IMR-90 (cell line): ENCODE measurements around the gene WNT4. TPM values are rescaled to one million over a fixed set of nuclear protein-coding genes. Genes with fewer than 3 reads are reported as not detected.

Experiments used
- ATAC-seq: fragments of 200-7000 bp; cut with Tn5 transposase; 2 replicates; pipeline ENCODE4 v1.9.1; 2020; ENCODE audit warnings: low read depth, mild to moderate bottlenecking, moderate library complexity
- BruUV-seq: library from RNA; stranded (reverse); fragments of 400-500 nt; replicated peaks from 2 replicates; lab custom pipeline; 2021; lab: Mats Ljungman, UMichigan
- CTCF ChIA-PET: fragments of 300-600 bp; formaldehyde crosslinking; extraction: SDS; loops from one replicate; lab custom pipeline; 2021; ENCODE audit warnings: antibody characterized with exemption; lab: Yijun Ruan, JAX
- POLR2A ChIA-PET: fragments of 300-600 bp; sonication (Branson Sonifier 250); formaldehyde crosslinking; loops from one replicate; lab custom pipeline; 2022; ENCODE audit warnings: antibody characterized with exemption; ENCODE audit not compliant: unreplicated experiment; lab: Charles Lee
- DNase-seq: peaks from one replicate; pipeline ENCODE4 v3.0.0; 2013
- H2AFZ ChIP-seq: replicated peaks from 2 replicates; pipeline ENCODE3; 2013; ENCODE audit warnings: low read length, mild to moderate bottlenecking; ENCODE audit not compliant: poor library complexity
- H2AK5ac ChIP-seq: 2 replicates; pipeline ENCODE4 v1.6.1; 2013; ENCODE audit warnings: low read depth, low read length, inconsistent platforms
- H2AK9ac ChIP-seq: replicated peaks from 2 replicates; pipeline ENCODE3; 2013; ENCODE audit warnings: mild to moderate bottlenecking, low read depth, low read length, moderate library complexity; ENCODE audit not compliant: poor library complexity
- H2BK120ac ChIP-seq: 2 replicates; pipeline ENCODE4 v1.6.1; 2013; ENCODE audit warnings: low read depth, low read length, inconsistent platforms
- H2BK15ac ChIP-seq: 3 replicates; pipeline ENCODE4 v1.6.1; 2013; ENCODE audit warnings: low read depth, low read length, inconsistent platforms
- H2BK20ac ChIP-seq: 2 replicates; pipeline ENCODE4 v1.6.1; 2013; ENCODE audit warnings: low read depth, mild to moderate bottlenecking, inconsistent platforms, low read length, moderate library complexity
- H2BK5ac ChIP-seq: 2 replicates; pipeline ENCODE4 v1.6.1; 2013; ENCODE audit warnings: mild to moderate bottlenecking, low read depth, low read length, inconsistent platforms; ENCODE audit not compliant: poor library complexity, severe bottlenecking
- H3K14ac ChIP-seq: replicated peaks from 2 replicates; pipeline ENCODE4 v1.6.1; 2013; ENCODE audit warnings: low read depth, low read length, inconsistent platforms
- H3K18ac ChIP-seq: 2 replicates; pipeline ENCODE4 v1.6.1; 2013; ENCODE audit warnings: low read depth, low read length, control low read depth
- H3K23ac ChIP-seq: 2 replicates; pipeline ENCODE4 v1.6.1; 2013; ENCODE audit warnings: low read depth, low read length, inconsistent platforms
- H3K27ac ChIP-seq: 2 replicates; pipeline ENCODE4 v1.5.1; 2013; ENCODE audit warnings: mild to moderate bottlenecking, control low read depth, low read length; ENCODE audit not compliant: insufficient read depth
- H3K27me3 ChIP-seq: 2 replicates; pipeline ENCODE4 v1.6.1; 2013; ENCODE audit warnings: low read length; ENCODE audit not compliant: control insufficient read depth, insufficient read depth
- H3K36me3 ChIP-seq: 2 replicates; pipeline ENCODE4 v1.6.1; 2013; ENCODE audit warnings: low read length, mixed read lengths; ENCODE audit not compliant: control insufficient read depth, insufficient read depth
- H3K4ac ChIP-seq: 2 replicates; pipeline ENCODE4 v1.6.1; 2013; ENCODE audit warnings: low read depth, low read length, inconsistent platforms
- H3K4me1 ChIP-seq: 2 replicates; pipeline ENCODE4 v1.6.1; 2013; ENCODE audit warnings: low read length, mixed read lengths; ENCODE audit not compliant: control insufficient read depth, insufficient read depth
- H3K4me2 ChIP-seq: 2 replicates; pipeline ENCODE4 v1.6.1; 2013; ENCODE audit warnings: low read depth, mild to moderate bottlenecking, control low read depth, low read length, moderate library complexity
- H3K4me3 ChIP-seq: 2 replicates; pipeline ENCODE4 v1.5.1; 2013; ENCODE audit warnings: low read depth, mild to moderate bottlenecking, control low read depth, low read length, moderate library complexity; ENCODE audit not compliant: insufficient read depth
- H3K56ac ChIP-seq: 2 replicates; pipeline ENCODE4 v1.6.1; 2013; ENCODE audit warnings: low read length, inconsistent platforms; ENCODE audit not compliant: insufficient read depth; ENCODE audit errors: extremely low read depth
- H3K79me1 ChIP-seq, 2 experiments: 2 replicates each; pipeline ENCODE4 v1.6.1; 2013; ENCODE audit warnings: low read length in 2 of 2, inconsistent platforms in 1 of 2, low read depth in 1 of 2
- H3K9ac ChIP-seq: 2 replicates; pipeline ENCODE4 v1.6.1; 2013; ENCODE audit warnings: low read depth, low read length, control low read depth
- H3K9me1 ChIP-seq: 2 replicates; pipeline ENCODE4 v1.6.1; 2013; ENCODE audit warnings: low read length, inconsistent platforms; ENCODE audit not compliant: insufficient read depth
- H3K9me3 ChIP-seq: 2 replicates; pipeline ENCODE4 v1.6.1; 2013; ENCODE audit warnings: low read length; ENCODE audit not compliant: control insufficient read depth, insufficient read depth
- H4K20me1 ChIP-seq: 2 replicates; pipeline ENCODE4 v1.6.1; 2013; ENCODE audit warnings: low read length, inconsistent platforms; ENCODE audit not compliant: insufficient read depth
- H4K5ac ChIP-seq: 2 replicates; pipeline ENCODE4 v1.6.1; 2013; ENCODE audit warnings: mild to moderate bottlenecking, low read depth, low read length, control low read depth
- H4K8ac ChIP-seq, 2 experiments: 2 replicates each; pipeline ENCODE4 v1.6.1; 2013; ENCODE audit warnings: low read depth in 2 of 2, low read length in 2 of 2, control low read depth in 1 of 2, inconsistent platforms in 1 of 2
- H4K91ac ChIP-seq: 2 replicates; pipeline ENCODE4 v1.6.1; 2013; ENCODE audit warnings: low read depth, low read length, inconsistent platforms; ENCODE audit not compliant: insufficient read depth
- BHLHE40 ChIP-seq: fragments of 150-350 bp; IDR thresholded peaks from 2 replicates; pipeline ENCODE4 v1.6.1; 2016; ENCODE audit warnings: mild to moderate bottlenecking, low read depth, low read length
- CHD1 ChIP-seq: IDR thresholded peaks from 2 replicates; pipeline ENCODE4 v1.6.1; 2012; ENCODE audit warnings: low read depth, low read length, improper control_type of control experiment
- MAFK ChIP-seq: IDR thresholded peaks from 2 replicates; pipeline ENCODE4 v1.6.1; 2012; ENCODE audit warnings: low read depth, low read length, improper control_type of control experiment
- MXI1 ChIP-seq: IDR thresholded peaks from 2 replicates; pipeline ENCODE4 v1.6.1; 2012; ENCODE audit warnings: low read depth, mild to moderate bottlenecking, low read length, moderate library complexity, borderline replicate concordance
- NFE2L2 ChIP-seq: fragments of 150-350 bp; IDR thresholded peaks from 2 replicates; pipeline ENCODE4 v1.6.1; 2016; ENCODE audit warnings: low read depth, mild to moderate bottlenecking, low read length
- POLR2A ChIP-seq: IDR thresholded peaks from 2 replicates; pipeline ENCODE4 v1.6.1; 2012; ENCODE audit warnings: mild to moderate bottlenecking, low read depth, low read length
- RAD21 ChIP-seq: IDR thresholded peaks from 2 replicates; pipeline ENCODE4 v1.6.1; 2012; ENCODE audit warnings: low read length, improper control_type of control experiment
- RCOR1 ChIP-seq: IDR thresholded peaks from 2 replicates; pipeline ENCODE4 v1.6.1; 2012; ENCODE audit warnings: mild to moderate bottlenecking, low read length, improper control_type of control experiment; ENCODE audit not compliant: insufficient replicate concordance
- RFX5 ChIP-seq: IDR thresholded peaks from 2 replicates; pipeline ENCODE4 v1.8.0; 2012; ENCODE audit warnings: low read depth, mild to moderate bottlenecking, low read length, moderate library complexity
- SMC3 ChIP-seq: fragments of 150-350 bp; IDR thresholded peaks from 2 replicates; pipeline ENCODE4 v1.6.1; 2016; ENCODE audit warnings: low read depth, mild to moderate bottlenecking, antibody characterized with exemption, low read length, moderate library complexity
- whole genome bisulfite sequencing, 2 experiments: methylation state at CpG; one replicate each; pipeline versions ENCODE4 v1.1.5 to v1.1.7; 2013; ENCODE audit warnings: missing lambda C conversion rate in 2 of 2; ENCODE audit not compliant: insufficient read length in 1 of 2; ENCODE audit errors: extremely low coverage in 2 of 2; 5-methylcytosine and 5-hydroxymethylcytosine counted together
- dilution Hi-C: fragments of 300-500 bp; cut with HindIII; formaldehyde crosslinking; loops from one replicate; pipeline ENCODE4 v1.14.3; 2018; ENCODE audit warnings: low sequenced_read_pairs; ENCODE audit not compliant: unreplicated experiment
- in situ Hi-C: fragments of 300-500 bp; cut with MboI; formaldehyde crosslinking; loops from 3 replicates; pipeline ENCODE4 v1.14.3; 2019; ENCODE audit warnings: low sequenced_read_pairs, inconsistent platforms, mixed read lengths
- intact Hi-C: fragments of 100-400 bp; cut with micrococcal nuclease; formaldehyde crosslinking; loops from 2 replicates; pipeline ENCODE4 v1.10.0; 2022
- polyA plus RNA-seq, 3 experiments: library from polyadenylated mRNA; depleted of rRNA; stranded (reverse); fragments of >200 nt; gene quantifications; 2 replicates each; pipeline ENCODE4 v1.2.3, GENCODE V29; 2012; ENCODE audit warnings: low replicate concordance in 1 of 3
- total RNA-seq: library from RNA; depleted of rRNA; stranded (reverse); fragments of >200 nt; gene quantifications from 2 replicates; pipeline ENCODE4 v1.2.3, GENCODE V29; 2012
- TF ChIP-seq, protein P1 (sequence below): fragments of 150-350 bp; IDR thresholded peaks from 2 replicates; pipeline ENCODE4 v1.6.1; 2017; ENCODE audit warnings: mild to moderate bottlenecking, antibody characterized with exemption, low read length, low read depth
- TF ChIP-seq, protein P2 (sequence below): conservative IDR thresholded peaks from 2 replicates; pipeline ENCODE4 v1.5.1; 2012; ENCODE audit warnings: mild to moderate bottlenecking, low read depth, low read length, improper control_type of control experiment

Gene WNT4
- total and polyA plus RNA-seq, 2 of the 4 experiments (the other 2 are of a cell fraction): not detected

GRCh38 chr1:22188436-22188835 lies 45.5 kb upstream of the WNT4 start:
- H3K18ac ChIP-seq: no peak overlapping the region
- ChIA-PET POLR2A (no interaction called here), CTCF (no interaction called here)
- H2AK9ac ChIP-seq: no peak overlapping the region
- no peak overlapping the region for H3K56ac ChIP-seq
- H3K36me3 ChIP-seq: no peaks in the 10 kb centered on the region
- no peak overlapping the region for H2AK5ac ChIP-seq
- in situ Hi-C loops (no loop called here), dilution Hi-C loops (no loop called here), intact Hi-C loops (no loop called here)
- peaks cover 40% of the 10 kb centered on the region for H3K27me3 ChIP-seq
- H2BK15ac ChIP-seq: no peak overlapping the region
- no peak overlapping the region for H3K4ac ChIP-seq
- no peaks in the 10 kb centered on the region for H3K9me1 ChIP-seq
- no peak for ATAC-seq
- no peak overlapping the region for H2BK120ac ChIP-seq
- H4K91ac ChIP-seq: no peak overlapping the region
- H2BK5ac ChIP-seq: no peak overlapping the region
- H3K9me3 ChIP-seq: no peaks in the 10 kb centered on the region
- no peak overlapping the region for H4K8ac ChIP-seq
- no peak overlapping the region for H3K4me3 ChIP-seq
- H3K27ac ChIP-seq: no peak overlapping the region
- no TSS peak for BruUV-seq
- H3K14ac ChIP-seq: no peak overlapping the region
- TF ChIP-seq CHD1 (no peak), RAD21 (no peak), BHLHE40 (no peak), NFE2L2 (no peak), MAFK (no peak), SMC3 (no peak), RCOR1 (no peak), RFX5 (no peak), POLR2A (no peak), MXI1 (no peak)
- TF ChIP-seq, protein P1, sequence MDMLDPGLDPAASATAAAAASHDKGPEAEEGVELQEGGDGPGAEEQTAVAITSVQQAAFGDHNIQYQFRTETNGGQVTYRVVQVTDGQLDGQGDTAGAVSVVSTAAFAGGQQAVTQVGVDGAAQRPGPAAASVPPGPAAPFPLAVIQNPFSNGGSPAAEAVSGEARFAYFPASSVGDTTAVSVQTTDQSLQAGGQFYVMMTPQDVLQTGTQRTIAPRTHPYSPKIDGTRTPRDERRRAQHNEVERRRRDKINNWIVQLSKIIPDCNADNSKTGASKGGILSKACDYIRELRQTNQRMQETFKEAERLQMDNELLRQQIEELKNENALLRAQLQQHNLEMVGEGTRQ: no peak
- TF ChIP-seq, protein P2, sequence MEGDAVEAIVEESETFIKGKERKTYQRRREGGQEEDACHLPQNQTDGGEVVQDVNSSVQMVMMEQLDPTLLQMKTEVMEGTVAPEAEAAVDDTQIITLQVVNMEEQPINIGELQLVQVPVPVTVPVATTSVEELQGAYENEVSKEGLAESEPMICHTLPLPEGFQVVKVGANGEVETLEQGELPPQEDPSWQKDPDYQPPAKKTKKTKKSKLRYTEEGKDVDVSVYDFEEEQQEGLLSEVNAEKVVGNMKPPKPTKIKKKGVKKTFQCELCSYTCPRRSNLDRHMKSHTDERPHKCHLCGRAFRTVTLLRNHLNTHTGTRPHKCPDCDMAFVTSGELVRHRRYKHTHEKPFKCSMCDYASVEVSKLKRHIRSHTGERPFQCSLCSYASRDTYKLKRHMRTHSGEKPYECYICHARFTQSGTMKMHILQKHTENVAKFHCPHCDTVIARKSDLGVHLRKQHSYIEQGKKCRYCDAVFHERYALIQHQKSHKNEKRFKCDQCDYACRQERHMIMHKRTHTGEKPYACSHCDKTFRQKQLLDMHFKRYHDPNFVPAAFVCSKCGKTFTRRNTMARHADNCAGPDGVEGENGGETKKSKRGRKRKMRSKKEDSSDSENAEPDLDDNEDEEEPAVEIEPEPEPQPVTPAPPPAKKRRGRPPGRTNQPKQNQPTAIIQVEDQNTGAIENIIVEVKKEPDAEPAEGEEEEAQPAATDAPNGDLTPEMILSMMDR: no peak
- H2AFZ ChIP-seq: no peak overlapping the region
- no peak overlapping the region for H4K5ac ChIP-seq
- 73% methylated on average over 2 of the region's 3 CpGs; no CpG with 5 or more reads in 1 of the 2 experiments for WGBS, 2 experiments
- no peak overlapping the region for H3K9ac ChIP-seq
- no peaks in the 10 kb centered on the region for H3K79me1 ChIP-seq
- no peaks in the 10 kb centered on the region for H3K4me1 ChIP-seq
- H4K20me1 ChIP-seq: no peaks in the 10 kb centered on the region
- no peak overlapping the region for H2BK20ac ChIP-seq
- no peak overlapping the region for H3K4me2 ChIP-seq
- DNase-seq: no peak
- no peak overlapping the region for H3K23ac ChIP-seq
